H1 (cell line): Measurements from ENCODE around the gene ENSA. TPM values are rescaled to one million over a fixed set of nuclear protein-coding genes. Genes with fewer than 3 reads are reported as not detected.

Source experiments
- CTCF ChIA-PET: fragments of 300-600 bp; sonication (Branson Sonifier 250); formaldehyde crosslinking; loops from one replicate; lab custom pipeline; 2021; ENCODE audit not compliant: partially characterized antibody; lab: Charles Lee
- POLR2A ChIA-PET: fragments of 300-600 bp; sonication (Branson Sonifier 250); formaldehyde crosslinking; loops from one replicate; lab custom pipeline; 2021; ENCODE audit warnings: inconsistent platforms; ENCODE audit not compliant: partially characterized antibody; lab: Charles Lee
- DNase-seq, 2 experiments: peaks; one replicate each; pipeline versions ENCODE4 v3.0.0 to v3.0.0-alpha.2; 2010 to 2022; ENCODE audit warnings: low spot score in 2 of 2, low read depth in 1 of 2, mixed read lengths in 1 of 2
- FAIRE-seq: peaks from 2 replicates; lab custom pipeline; 2011; peaks lifted over from hg19 to GRCh38; lab: Jason Lieb, UNC
- H2AFZ ChIP-seq: 2 replicates; pipeline ENCODE4 v1.8.1; 2012; ENCODE audit warnings: low read length, inconsistent platforms
- H2AK5ac ChIP-seq: 2 replicates; pipeline ENCODE4 v1.6.1; 2013; ENCODE audit warnings: low read depth, low read length
- H2BK120ac ChIP-seq: replicated peaks from 2 replicates; pipeline ENCODE3; 2013; ENCODE audit warnings: low read depth, low read length, inconsistent platforms
- H2BK12ac ChIP-seq: 2 replicates; pipeline ENCODE4 v1.6.1; 2013; ENCODE audit warnings: low read depth, low read length
- H2BK15ac ChIP-seq: 2 replicates; pipeline ENCODE4 v1.6.1; 2013; ENCODE audit warnings: low read length
- H2BK20ac ChIP-seq: 2 replicates; pipeline ENCODE4 v1.6.1; 2013; ENCODE audit warnings: low read length
- H2BK5ac ChIP-seq: 2 replicates; pipeline ENCODE4 v1.6.1; 2013; ENCODE audit warnings: low read depth, low read length
- H3K14ac ChIP-seq: 2 replicates; pipeline ENCODE4 v1.6.1; 2013; ENCODE audit warnings: inconsistent platforms; ENCODE audit not compliant: insufficient read length
- H3K18ac ChIP-seq: 2 replicates; pipeline ENCODE4 v1.6.1; 2013; ENCODE audit warnings: low read length; ENCODE audit errors: extremely low read depth
- H3K23ac ChIP-seq: 2 replicates; pipeline ENCODE4 v1.6.1; 2013; ENCODE audit warnings: inconsistent platforms; ENCODE audit not compliant: insufficient read length
- H3K23me2 ChIP-seq: 2 replicates; pipeline ENCODE4 v1.6.1; 2013; ENCODE audit warnings: low read depth, low read length
- H3K27ac ChIP-seq: 2 replicates; pipeline ENCODE4 v1.6.1; 2011; ENCODE audit warnings: low read depth, low read length, inconsistent platforms
- H3K27me3 ChIP-seq, 4 experiments: replicated peaks in 1 of 4; 1 replicate in 1 of 4; 2 replicates in 3 of 4; pipeline versions ENCODE4 v1.6.1 to v1.8.1; 2011 to 2013; ENCODE audit warnings: low read length in 3 of 4, mild to moderate bottlenecking in 3 of 4, inconsistent platforms in 2 of 4, mixed read lengths in 2 of 4, moderate library complexity in 1 of 4; ENCODE audit not compliant: control insufficient read depth in 3 of 4, insufficient read depth in 3 of 4; ENCODE audit errors: extremely low read depth in 1 of 4
- H3K36me3 ChIP-seq, 4 experiments: 2 replicates each; pipeline versions ENCODE4 v1.6.1 to v1.8.1; 2011 to 2013; ENCODE audit warnings: mild to moderate bottlenecking in 4 of 4, low read length in 3 of 4, moderate library complexity in 2 of 4, control low read depth in 1 of 4, inconsistent platforms in 1 of 4; ENCODE audit not compliant: insufficient read depth in 4 of 4, control insufficient read depth in 2 of 4
- H3K4ac ChIP-seq: replicated peaks from 2 replicates; pipeline ENCODE3; 2013; ENCODE audit warnings: low read length, low read depth, mixed read lengths, inconsistent platforms; ENCODE audit not compliant: insufficient read length
- H3K4me1 ChIP-seq, 4 experiments: replicated peaks in 1 of 4; 1 replicate in 1 of 4; 2 replicates in 3 of 4; pipeline versions ENCODE4 v1.6.1 to v1.8.1; 2011 to 2013; ENCODE audit warnings: low read length in 3 of 4, inconsistent platforms in 2 of 4, mixed read lengths in 1 of 4; ENCODE audit not compliant: insufficient read depth in 4 of 4, control insufficient read depth in 3 of 4
- H3K4me2 ChIP-seq, 2 experiments: 2 replicates each; pipeline versions ENCODE4 v1.6.1 to v1.8.1; 2011 to 2013; ENCODE audit warnings: low read depth in 2 of 2, low read length in 2 of 2, control low read depth in 1 of 2, inconsistent platforms in 1 of 2, mild to moderate bottlenecking in 1 of 2; ENCODE audit not compliant: insufficient read depth in 1 of 2
- H3K4me3 ChIP-seq, 4 experiments: fragments of 200-600, 300-600 bp in 1 of 4; sonication (generic), shearing (Covaris generic), sonication (Bioruptor Twin) in 1 of 4; 2 replicates each; pipeline versions ENCODE4 v1.5.1 to v1.8.1; 2011 to 2016; ENCODE audit warnings: low read length in 4 of 4, low read depth in 3 of 4, control low read depth in 2 of 4, inconsistent platforms in 2 of 4, mild to moderate bottlenecking in 2 of 4, mixed read lengths in 1 of 4, moderate library complexity in 1 of 4; ENCODE audit not compliant: insufficient read depth in 2 of 4; ENCODE audit errors: extremely low read depth in 1 of 4
- H3K56ac ChIP-seq: replicated peaks from 2 replicates; pipeline ENCODE3; 2013; ENCODE audit warnings: low read depth, mild to moderate bottlenecking, mixed read lengths, low read length, inconsistent platforms; ENCODE audit not compliant: insufficient read length
- H3K79me1 ChIP-seq: 2 replicates; pipeline ENCODE4 v1.6.1; 2013; ENCODE audit warnings: low read depth, low read length, control low read depth
- H3K79me2 ChIP-seq, 2 experiments: 2 replicates each; pipeline versions ENCODE4 v1.6.1 to v1.8.1; 2012 to 2013; ENCODE audit warnings: low read length in 2 of 2, mild to moderate bottlenecking in 2 of 2, inconsistent platforms in 1 of 2; ENCODE audit not compliant: insufficient read depth in 2 of 2, control insufficient read depth in 1 of 2
- H3K9ac ChIP-seq, 4 experiments: replicated peaks in 1 of 4; 1 replicate in 1 of 4; 2 replicates in 3 of 4; pipeline versions ENCODE4 v1.6.1 to v1.8.1; 2011 to 2013; ENCODE audit warnings: low read depth in 3 of 4, low read length in 3 of 4, control low read depth in 2 of 4, mild to moderate bottlenecking in 2 of 4, moderate library complexity in 2 of 4, inconsistent platforms in 1 of 4; ENCODE audit errors: extremely low read depth in 1 of 4
- H3K9me3 ChIP-seq, 2 experiments: 2 replicates each; pipeline versions ENCODE4 v1.6.1 to v1.8.1; 2012 to 2013; ENCODE audit warnings: mild to moderate bottlenecking in 2 of 2, moderate library complexity in 2 of 2, control low read depth in 1 of 2, inconsistent platforms in 1 of 2, low read depth in 1 of 2, low read length in 1 of 2, mixed read lengths in 1 of 2; ENCODE audit not compliant: insufficient read depth in 2 of 2
- H4K20me1 ChIP-seq, 2 experiments: replicated peaks in 1 of 2; 2 replicates each; pipeline versions ENCODE3 to v1.8.1; 2011 to 2013; ENCODE audit warnings: inconsistent platforms in 2 of 2, low read length in 2 of 2, mild to moderate bottlenecking in 1 of 2; ENCODE audit not compliant: insufficient read depth in 2 of 2, control insufficient read depth in 1 of 2
- H4K5ac ChIP-seq: 2 replicates; pipeline ENCODE4 v1.6.1; 2013; ENCODE audit warnings: low read length, low read depth, mixed read lengths, inconsistent platforms; ENCODE audit not compliant: insufficient read length
- H4K8ac ChIP-seq: 2 replicates; pipeline ENCODE4 v1.8.0; 2013; ENCODE audit warnings: mild to moderate bottlenecking, moderate library complexity, low read length, inconsistent platforms; ENCODE audit not compliant: insufficient read depth; ENCODE audit errors: extremely low read depth
- H4K91ac ChIP-seq: replicated peaks from 2 replicates; pipeline ENCODE3; 2013; ENCODE audit warnings: low read length, mixed read lengths, inconsistent platforms; ENCODE audit not compliant: insufficient read length
- ATF2 ChIP-seq: IDR thresholded peaks from 2 replicates; pipeline ENCODE4 v1.6.1; 2012; ENCODE audit warnings: low read length, inconsistent platforms
- POLR2A ChIP-seq, 2 experiments: IDR thresholded peaks; 1 replicate in 1 of 2; 2 replicates in 1 of 2; pipeline ENCODE4 v1.6.1; 2011; ENCODE audit warnings: low read depth in 2 of 2, low read length in 2 of 2, mild to moderate bottlenecking in 2 of 2; ENCODE audit errors: control extremely low read depth in 1 of 2
- TAF7 ChIP-seq: optimal IDR thresholded peaks from 2 replicates; pipeline ENCODE3; 2011; ENCODE audit warnings: low read depth, mild to moderate bottlenecking, inconsistent platforms, low read length, moderate library complexity, borderline replicate concordance
- WGBS, 2 experiments: shearing (Covaris generic) in 1 of 2; methylation state at CpG; one replicate each; pipeline versions ENCODE4 v1.1.6 to v1.1.7; 2013 to 2015; ENCODE audit warnings: low lambda C conversion rate in 2 of 2, mixed read lengths in 2 of 2, inconsistent platforms in 1 of 2, low coverage in 1 of 2, missing lambda C conversion rate in 1 of 2; ENCODE audit not compliant: insufficient replicate concordance in 2 of 2, insufficient coverage in 1 of 2, insufficient read length in 1 of 2; ENCODE audit errors: extremely low coverage in 1 of 2, missing lambda C conversion rate in 1 of 2; 5-methylcytosine and 5-hydroxymethylcytosine counted together
- polyA plus RNA-seq, 7 experiments: library from polyadenylated mRNA; depleted of rRNA in 3 of 7; stranded (reverse) in 5 of 7; unstranded in 2 of 7; fragments of >200 nt in 5 of 7; fragments of 200-250 nt in 2 of 7; gene quantifications; 1 replicate in 5 of 7; 2 replicates in 1 of 7; 4 replicates in 1 of 7; pipeline versions ENCODE4 v1.2.1 to v1.2.3, GENCODE V29; 2011 to 2013; ENCODE audit warnings: missing spikeins in 2 of 7, mixed read lengths in 2 of 7
- total RNA-seq: library from RNA; stranded (reverse); fragmentation: NEBNext Ultra II Directional; extraction: Animal tissue kit (Norgen Biotek cat#: 25700); gene quantifications from 2 replicates; pipeline ENCODE4 v1.2.1, GENCODE V29; 2021

ENSA gene
- total and polyA plus RNA-seq, 2 of the 8 experiments (the other 6 are each of a cell fraction or from before 2014, with no cell fraction given) = 48.2 to 229 TPM

DNA sequence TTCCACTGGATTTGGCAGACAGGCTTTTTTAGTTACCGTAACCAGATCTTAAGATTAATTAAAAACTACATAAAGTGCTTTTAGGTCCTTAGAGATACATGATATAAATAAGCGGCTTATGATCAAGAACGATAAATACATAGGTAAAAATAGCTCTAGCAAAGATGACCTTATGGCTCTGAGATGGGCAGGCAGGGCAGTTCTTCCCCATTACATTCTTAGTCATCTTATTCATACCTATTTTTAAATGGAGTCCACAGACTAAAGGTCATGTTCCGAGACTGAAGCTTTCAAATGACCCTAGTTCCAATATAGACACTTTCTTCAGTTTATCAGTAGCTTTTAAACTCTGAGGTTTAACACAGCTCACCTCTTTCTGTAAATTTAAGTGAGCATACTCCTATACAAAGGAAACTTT is 54.3 kb downstream of the ENSA start:
- H3K23me2 ChIP-seq = peaks cover 9% of the 10 kb centered on the region
- ChIA-PET CTCF (interaction anchor here (1.5 to 2.7 kb wide), 3 partner anchors 14 to 48 kb away, joined by 3 to 16 read pairs (median 4); no protein-coding TSS in a partner anchor), POLR2A (interaction anchor here (1.3 to 43.7 kb wide), 6 partner anchors 10 to 79 kb away, joined by 3 to 1380 read pairs (median 12); partner anchors contain the start of genes ADAMTSL4 and ENSA)
- no peak overlapping the region for H3K14ac ChIP-seq
- no peak overlapping the region; a peak in 1 of 7 replicates for H3K9ac ChIP-seq
- H4K91ac ChIP-seq = no peak overlapping the region
- FAIRE-seq = no peak
- no peak overlapping the region for H2BK5ac ChIP-seq
- no peak overlapping the region for H2AFZ ChIP-seq
- H3K27ac ChIP-seq = no peak overlapping the region
- no peak overlapping the region for H3K18ac ChIP-seq
- H2BK20ac ChIP-seq = no peak overlapping the region
- H2BK12ac ChIP-seq = no peak overlapping the region
- H4K5ac ChIP-seq = no peak overlapping the region
- no peak overlapping the region for H2BK120ac ChIP-seq
- peaks cover 2% of the 10 kb centered on the region for H3K79me1 ChIP-seq
- no peak overlapping the region for H3K4ac ChIP-seq
- 91% methylated on average over 4 of the region's 4 CpGs; no CpG with 5 or more reads in 1 of the 2 experiments for WGBS, 2 experiments
- peak overlapping the region in 3 of 4 experiments; percentile 100; a peak in 6 of 8 replicates for H3K4me3 ChIP-seq
- peak overlapping the region; percentile 72 to 78; a peak in 3 of 4 replicates for H3K4me2 ChIP-seq
- peaks cover 5 to 23% (median 14%) of the 10 kb centered on the region in 4 experiments; a peak in 6 of 7 replicates for H3K4me1 ChIP-seq
- H2BK15ac ChIP-seq = no peak overlapping the region
- peaks cover 38 to 81% of the 10 kb centered on the region in 2 experiments for H3K79me2 ChIP-seq
- no peaks in the 10 kb centered on the region for H3K27me3 ChIP-seq
- H3K23ac ChIP-seq = no peak overlapping the region
- DNase-seq = no peak
- peaks cover 29 to 37% of the 10 kb centered on the region in 2 experiments for H4K20me1 ChIP-seq
- no peak overlapping the region for H2AK5ac ChIP-seq
- no peak overlapping the region for H4K8ac ChIP-seq
- H3K9me3 ChIP-seq = no peaks in the 10 kb centered on the region
- 0 out of 2 replicates have a peak, but pooled peaks have one; percentile 7 for TF ChIP-seq ATF2
- TF ChIP-seq TAF7 = peak; percentile 22
- no peak for TF ChIP-seq POLR2A (IDR thresholded peaks at IDR 0.05; ENCODE audit: control extremely low read depth in 1 of 2, low read depth in 2 of 2, low read length in 2 of 2)
- no peak overlapping the region for H3K56ac ChIP-seq
- H3K36me3 ChIP-seq = peaks cover 27 to 72% (median 43%) of the 10 kb centered on the region in 4 experiments
